HepG2 (cell line): Measurements from ENCODE around the gene METTL27. TPM values are rescaled to one million over a fixed set of nuclear protein-coding genes. Genes with fewer than 3 reads are reported as not detected.

ENCODE experiments used
- ATAC-seq: fragments of 200-7000 bp; cut with Tn5 transposase; 3 replicates; pipeline ENCODE4 v1.9.1; 2020; ENCODE audit warnings: mild to moderate bottlenecking, moderate library complexity
- BruUV-seq: library from RNA; stranded (reverse); fragments of 400-500 nt; replicated peaks from 2 replicates; lab custom pipeline; 2021; lab: Mats Ljungman, UMichigan
- CTCF ChIA-PET: fragments of 300-600 bp; formaldehyde crosslinking; extraction: SDS; loops from one replicate; lab custom pipeline; 2021; ENCODE audit warnings: low total read pairs, inconsistent platforms, low intra/inter-chr PET ratio; lab: Yijun Ruan, JAX
- POLR2A ChIA-PET: fragments of 350-600 bp; sonication (Branson Sonifier 250); formaldehyde crosslinking; loops from one replicate; lab custom pipeline; 2020; ENCODE audit warnings: antibody characterized with exemption, inconsistent platforms; lab: Yijun Ruan, JAX
- DNase-seq: peaks from one replicate; pipeline ENCODE4 v3.0.0-alpha.2; 2015; ENCODE audit warnings: low spot score
- FAIRE-seq: peaks from 3 replicates; lab custom pipeline; 2011; peaks lifted over from hg19 to GRCh38; lab: Jason Lieb, UNC
- H2AFZ ChIP-seq: one replicate; pipeline ENCODE4 v1.6.1; 2011; ENCODE audit warnings: low read length, inconsistent platforms
- H3K27ac ChIP-seq: fragments of 300-600 bp; 3 replicates; pipeline ENCODE4 v1.8.0; 2011; ENCODE audit warnings: mixed run types, mild to moderate bottlenecking, mixed read lengths, low read length, inconsistent platforms; ENCODE audit not compliant: insufficient read depth; ENCODE audit errors: extremely low read length
- H3K27me3 ChIP-seq, 2 experiments: fragments of 200-600 bp in 1 of 2; 2 replicates in 1 of 2; 3 replicates in 1 of 2; pipeline versions ENCODE4 v1.6.0 to v1.8.0; 2011; ENCODE audit warnings: low read length in 2 of 2, mild to moderate bottlenecking in 2 of 2, moderate library complexity in 2 of 2, inconsistent platforms in 1 of 2; ENCODE audit not compliant: insufficient read depth in 2 of 2, control insufficient read depth in 1 of 2
- H3K36me3 ChIP-seq, 2 experiments: fragments of 200-600 bp in 1 of 2; replicated peaks in 1 of 2; 2 replicates in 1 of 2; 3 replicates in 1 of 2; pipeline versions ENCODE4 v1.5.1 to v1.8.0; 2011; ENCODE audit warnings: low read length in 2 of 2, inconsistent platforms in 1 of 2; ENCODE audit not compliant: insufficient read depth in 2 of 2, control insufficient read depth in 1 of 2
- H3K4me1 ChIP-seq: 2 replicates; pipeline ENCODE4 v1.5.1; 2012; ENCODE audit warnings: low read length, inconsistent platforms; ENCODE audit not compliant: insufficient read depth
- H3K4me2 ChIP-seq: 2 replicates; pipeline ENCODE4 v1.6.0; 2011; ENCODE audit warnings: low read depth, low read length, inconsistent platforms
- H3K4me3 ChIP-seq, 3 experiments: fragments of 200-600 bp in 1 of 3; sonication (generic), shearing (Covaris generic) in 1 of 3; replicated peaks in 1 of 3; 2 replicates each; pipeline ENCODE4 v1.5.1; 2011 to 2016; ENCODE audit warnings: low read length in 3 of 3, inconsistent platforms in 2 of 3, low read depth in 2 of 3, mild to moderate bottlenecking in 2 of 3, control low read depth in 1 of 3, mixed read lengths in 1 of 3; ENCODE audit not compliant: insufficient read depth in 1 of 3
- H3K79me2 ChIP-seq: one replicate; pipeline ENCODE4 v1.6.1; 2011; ENCODE audit warnings: low read length, inconsistent platforms; ENCODE audit not compliant: insufficient read depth
- H3K9ac ChIP-seq: 2 replicates; pipeline ENCODE4 v1.6.0; 2011; ENCODE audit warnings: mild to moderate bottlenecking, low read depth, low read length, inconsistent platforms; ENCODE audit not compliant: insufficient read depth
- H3K9me3 ChIP-seq: 2 replicates; pipeline ENCODE4 v1.5.1; 2012; ENCODE audit warnings: mild to moderate bottlenecking, low read length
- H4K20me1 ChIP-seq: 2 replicates; pipeline ENCODE4 v1.6.0; 2011; ENCODE audit warnings: inconsistent platforms, mild to moderate bottlenecking, low read length, moderate library complexity; ENCODE audit not compliant: insufficient read depth
- BRCA1 ChIP-seq: sonication (generic); formaldehyde crosslinking; IDR thresholded peaks from 2 replicates; pipeline ENCODE4 v1.4.0; 2020; ENCODE audit warnings: missing genetic modification reagents
- CSRNP2 ChIP-seq: sonication (generic); formaldehyde crosslinking; conservative IDR thresholded peaks from 2 replicates; pipeline ENCODE4 v1.8.0; 2022; ENCODE audit warnings: low read depth, missing genetic modification reagents
- GATAD1 ChIP-seq: IDR thresholded peaks from 2 replicates; pipeline ENCODE4 v1.6.1; 2016; ENCODE audit warnings: missing genetic modification reagents, missing compliant biosample characterization
- HNF4G ChIP-seq, 2 experiments: sonication (generic) in 1 of 2; formaldehyde crosslinking in 1 of 2; IDR thresholded peaks; 2 replicates each; pipeline versions ENCODE4 v1.4.0 to v1.6.1; 2011 to 2020; ENCODE audit warnings: borderline replicate concordance in 2 of 2, low read depth in 2 of 2, mild to moderate bottlenecking in 2 of 2, low read length in 1 of 2, missing genetic modification reagents in 1 of 2, moderate library complexity in 1 of 2
- KAT7 ChIP-seq: IDR thresholded peaks from 2 replicates; pipeline ENCODE4 v1.6.1; 2018; ENCODE audit warnings: borderline replicate concordance, missing compliant biosample characterization
- LBX2 ChIP-seq: sonication (generic); formaldehyde crosslinking; IDR thresholded peaks from 2 replicates; pipeline ENCODE4 v1.5.0; 2020; ENCODE audit warnings: missing genetic modification reagents, mild to moderate bottlenecking, borderline replicate concordance
- MAFK ChIP-seq, 2 experiments: IDR thresholded peaks in 1 of 2; conservative IDR thresholded peaks in 1 of 2; 2 replicates each; pipeline ENCODE4 v1.6.1; 2011; ENCODE audit warnings: improper control_type of control experiment in 2 of 2, low read length in 2 of 2
- NFKBIZ ChIP-seq: IDR thresholded peaks from 2 replicates; pipeline ENCODE4 v1.6.1; 2018; ENCODE audit warnings: missing genetic modification reagents, missing compliant biosample characterization
- RFX3 ChIP-seq: IDR thresholded peaks from 2 replicates; pipeline ENCODE4 v1.6.1; 2016; ENCODE audit warnings: missing biosample characterization, missing genetic modification reagents
- SAFB2 ChIP-seq: sonication (generic); formaldehyde crosslinking; IDR thresholded peaks from 2 replicates; pipeline ENCODE4 v1.5.1; 2020; ENCODE audit warnings: missing genetic modification reagents, low read depth, mild to moderate bottlenecking, borderline replicate concordance
- ZNF326 ChIP-seq: sonication (generic); formaldehyde crosslinking; IDR thresholded peaks from 2 replicates; pipeline ENCODE4 v1.4.0; 2020; ENCODE audit warnings: missing genetic modification reagents, borderline replicate concordance
- ZNF558 ChIP-seq: sonication (generic); formaldehyde crosslinking; IDR thresholded peaks from 2 replicates; pipeline ENCODE4 v1.9.0; 2022; ENCODE audit warnings: mild to moderate bottlenecking, missing genetic modification reagents, borderline replicate concordance
- ZNF598 ChIP-seq: sonication (generic); formaldehyde crosslinking; IDR thresholded peaks from 2 replicates; pipeline ENCODE4 v1.5.1; 2020; ENCODE audit warnings: mild to moderate bottlenecking, missing genetic modification reagents, borderline replicate concordance
- ZNF616 ChIP-seq: sonication (generic); formaldehyde crosslinking; IDR thresholded peaks from 2 replicates; pipeline ENCODE4 v1.5.0; 2020; ENCODE audit warnings: low read depth, mild to moderate bottlenecking, missing genetic modification reagents
- ZNF720 ChIP-seq: sonication (generic); formaldehyde crosslinking; IDR thresholded peaks from 2 replicates; pipeline ENCODE4 v1.4.0; 2020; ENCODE audit warnings: missing genetic modification reagents
- ZNF850 ChIP-seq: sonication (generic); formaldehyde crosslinking; conservative IDR thresholded peaks from 2 replicates; pipeline ENCODE4 v1.9.0; 2021; ENCODE audit warnings: mild to moderate bottlenecking, missing genetic modification reagents
- WGBS: methylation state at CpG from one replicate; pipeline ENCODE4 v1.1.6; 2017; ENCODE audit warnings: low lambda C conversion rate; 5-methylcytosine and 5-hydroxymethylcytosine counted together
- in situ Hi-C: cut with HindIII; loops from 2 replicates; pipeline ENCODE4 v1.10.0; 2017; ENCODE audit warnings: low pct_unique_long_range_greater_than_20kb; ENCODE audit not compliant: extremely low pct_ligation_motif_present
- intact Hi-C: fragments of 100-400 bp; cut with micrococcal nuclease; formaldehyde crosslinking; loops from one replicate; pipeline ENCODE4 v1.10.0; 2022; ENCODE audit not compliant: unreplicated experiment
- polyA plus RNA-seq, 8 experiments: library from polyadenylated mRNA; depleted of rRNA in 3 of 8; stranded (reverse) in 7 of 8; unstranded in 1 of 8; fragments of >200 nt; fragmentation: Illumina TruSeq in 4 of 8; extraction: Trizol in 4 of 8; gene quantifications; 2 replicates each; pipeline versions ENCODE4 v1.2.1 to v1.2.3, GENCODE V29; 2011 to 2016; ENCODE audit warnings: low read depth in 4 of 8, missing spikeins in 1 of 8, mixed read lengths in 1 of 8; ENCODE audit not compliant: insufficient read depth in 1 of 8
- total RNA-seq, 5 experiments: library from RNA; depleted of rRNA; stranded (reverse); fragments of >200 nt; fragmentation: Illumina TruSeq; extraction: Trizol; gene quantifications; 2 replicates each; pipeline ENCODE4 v1.2.3, GENCODE V29; 2016; ENCODE audit warnings: low read depth in 1 of 5
- TF ChIP-seq, protein P1 (sequence below): sonication (generic); formaldehyde crosslinking; IDR thresholded peaks from 2 replicates; pipeline ENCODE4 v1.8.1; 2023; ENCODE audit warnings: mild to moderate bottlenecking, missing genetic modification reagents
- TF ChIP-seq, protein P2 (sequence below): sonication (generic); formaldehyde crosslinking; IDR thresholded peaks from 2 replicates; pipeline ENCODE4 v1.4.0; 2020; ENCODE audit warnings: mild to moderate bottlenecking, missing genetic modification reagents

The METTL27 gene
- total and polyA plus RNA-seq, 2 of the 13 experiments (the other 11 are each of a cell fraction or from before 2014, with no cell fraction given), result 2.0 to 3.0 TPM

DNA sequence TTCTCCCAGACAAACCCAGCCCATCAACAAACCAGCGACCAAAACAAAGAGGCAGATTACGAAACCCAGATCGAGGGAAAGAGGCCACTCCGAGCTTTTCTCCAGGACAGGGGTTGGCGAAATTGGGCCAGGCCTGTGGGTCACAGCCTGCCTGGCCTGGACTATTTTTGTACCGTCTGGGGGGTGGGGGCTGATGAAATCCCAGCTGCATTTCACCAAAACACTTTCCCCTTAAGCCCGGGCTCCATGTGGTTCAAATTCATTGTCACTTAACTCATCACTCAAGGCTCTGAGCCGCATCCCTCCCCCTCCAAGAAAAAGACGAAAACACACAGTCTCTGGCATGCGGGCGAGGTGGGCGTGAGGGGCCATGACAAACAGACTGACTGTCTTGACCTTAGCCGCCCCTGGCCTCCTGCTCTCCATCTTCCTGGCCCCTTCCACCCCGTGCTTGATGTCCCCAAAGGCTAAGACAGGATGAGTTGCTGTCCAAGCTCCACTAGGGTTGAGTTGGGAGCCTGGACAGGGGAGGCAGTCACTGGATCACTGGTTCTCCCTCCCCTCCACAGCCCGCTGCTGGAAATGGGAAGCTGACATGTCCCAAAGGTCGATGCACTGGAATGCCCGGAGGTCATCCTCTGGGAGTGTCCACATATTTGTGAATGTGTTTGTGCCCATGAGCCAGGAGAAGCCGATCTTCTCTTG is 37.8 kb upstream of the METTL27 start (continued):
- no peak for TF ChIP-seq ZNF598 (CRISPR knock-in tag)
- no peak for TF ChIP-seq GATAD1 (CRISPR knock-in tag)
- no peak for TF ChIP-seq ZNF558
- no peak for TF ChIP-seq ZNF326 (CRISPR knock-in tag)
- peak; percentile 55; the same call in 1 of the 2 replicates for TF ChIP-seq HNF4G (IDR thresholded peaks at IDR 0.05; ENCODE audit: borderline replicate concordance, low read depth, low read length)
- peak; percentile 60; the same call in 1 of the 2 replicates for TF ChIP-seq HNF4G (CRISPR knock-in tag; IDR thresholded peaks at IDR 0.05; ENCODE audit: borderline replicate concordance, low read depth)
- TF ChIP-seq ZNF850 (CRISPR knock-in tag), result no peak
- TF ChIP-seq KAT7 (CRISPR knock-in tag), result no peak
- no peak for TF ChIP-seq SAFB2
- TF ChIP-seq, protein P1, sequence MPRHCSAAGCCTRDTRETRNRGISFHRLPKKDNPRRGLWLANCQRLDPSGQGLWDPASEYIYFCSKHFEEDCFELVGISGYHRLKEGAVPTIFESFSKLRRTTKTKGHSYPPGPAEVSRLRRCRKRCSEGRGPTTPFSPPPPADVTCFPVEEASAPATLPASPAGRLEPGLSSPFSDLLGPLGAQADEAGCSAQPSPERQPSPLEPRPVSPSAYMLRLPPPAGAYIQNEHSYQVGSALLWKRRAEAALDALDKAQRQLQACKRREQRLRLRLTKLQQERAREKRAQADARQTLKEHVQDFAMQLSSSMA (CRISPR knock-in tag), result no peak

DNA sequence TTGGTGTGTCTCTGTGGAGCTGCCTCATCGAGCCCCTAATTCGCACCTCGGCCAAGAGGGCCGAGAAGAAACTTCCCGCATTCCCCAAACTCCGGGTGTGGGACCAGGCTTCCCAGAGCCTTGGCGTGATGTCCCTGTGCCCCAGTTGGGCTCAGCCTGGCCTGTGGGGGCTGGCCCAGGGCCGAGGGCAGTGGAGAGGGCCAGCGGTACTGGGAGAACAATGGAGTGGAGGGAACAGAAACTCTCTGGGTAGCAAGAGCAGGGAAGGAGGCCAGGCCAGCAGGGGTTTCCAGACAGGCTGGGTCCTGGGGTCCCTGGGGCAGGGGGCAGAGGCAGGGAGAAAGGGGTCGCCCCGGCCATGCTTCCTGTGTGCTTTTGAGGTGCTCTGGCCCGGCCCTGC is 34.7 kb upstream of the METTL27 start:
- H3K36me3 ChIP-seq, result no peaks in the 10 kb centered on the region
- ATAC-seq (no peak), FAIRE-seq (no peak), DNase-seq (no peak)
- H3K4me2 ChIP-seq, result no peak overlapping the region
- 35% methylated on average over 2 of the region's 12 CpGs for WGBS
- in situ Hi-C loops (no loop called here), intact Hi-C loops (no loop called here)
- H3K9me3 ChIP-seq, result no peaks in the 10 kb centered on the region
- H3K79me2 ChIP-seq, result no peaks in the 10 kb centered on the region
- no peak overlapping the region for H3K9ac ChIP-seq
- H2AFZ ChIP-seq, result no peak overlapping the region
- H3K4me3 ChIP-seq, result no peak overlapping the region
- H3K27me3 ChIP-seq, result peaks cover 1 to 8% of the 10 kb centered on the region in 2 experiments; a peak in 2 of 5 replicates
- no TSS peak for BruUV-seq
- CTCF ChIA-PET, result no interaction called here
- no peaks in the 10 kb centered on the region for H4K20me1 ChIP-seq
- POLR2A ChIA-PET, result no interaction called here
- no peak overlapping the region for H3K27ac ChIP-seq
- H3K4me1 ChIP-seq, result peaks cover 33% of the 10 kb centered on the region
- TF ChIP-seq NFKBIZ (no peak), RFX3 (CRISPR knock-in tag) (no peak), LBX2 (CRISPR knock-in tag) (no peak), ZNF850 (CRISPR knock-in tag) (no peak), MAFK (conservative IDR thresholded peaks at IDR 0.05 in 1 of 2, IDR thresholded peaks at IDR 0.05 in 1 of 2; ENCODE audit: low read length in 2 of 2) (no peak), CSRNP2 (CRISPR knock-in tag) (no peak), ZNF720 (no peak), ZNF616 (CRISPR knock-in tag) (no peak), BRCA1 (CRISPR knock-in tag) (no peak), ZNF326 (CRISPR knock-in tag) (no peak)
- TF ChIP-seq, protein P2, sequence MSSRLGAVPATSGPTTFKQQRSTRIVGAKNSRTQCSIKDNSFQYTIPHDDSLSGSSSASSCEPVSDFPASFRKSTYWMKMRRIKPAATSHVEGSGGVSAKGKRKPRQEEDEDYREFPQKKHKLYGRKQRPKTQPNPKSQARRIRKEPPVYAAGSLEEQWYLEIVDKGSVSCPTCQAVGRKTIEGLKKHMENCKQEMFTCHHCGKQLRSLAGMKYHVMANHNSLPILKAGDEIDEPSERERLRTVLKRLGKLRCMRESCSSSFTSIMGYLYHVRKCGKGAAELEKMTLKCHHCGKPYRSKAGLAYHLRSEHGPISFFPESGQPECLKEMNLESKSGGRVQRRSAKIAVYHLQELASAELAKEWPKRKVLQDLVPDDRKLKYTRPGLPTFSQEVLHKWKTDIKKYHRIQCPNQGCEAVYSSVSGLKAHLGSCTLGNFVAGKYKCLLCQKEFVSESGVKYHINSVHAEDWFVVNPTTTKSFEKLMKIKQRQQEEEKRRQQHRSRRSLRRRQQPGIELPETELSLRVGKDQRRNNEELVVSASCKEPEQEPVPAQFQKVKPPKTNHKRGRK (CRISPR knock-in tag), result no peak
